DMS79 treated with DMSO at 0.1 percent for 48 hours (cell line): Measurements from ENCODE around the gene MFAP3L.
"Not testable (repeated sequence)": the region's sequence is repeated elsewhere in the genome, so short reads cannot be mapped to it uniquely, and the experiment has no call there.

ENCODE experiments used
- DNase-seq: peaks from one replicate; lab custom pipeline; 2025; lab: John Stamatoyannopoulos, UW

The MFAP3L gene

GRCh38 chr4:170026253-170027021, at the start of gene MFAP3L:
Gene MFAP3L, minus strand, starts transcription at chr4:170026395. Its CDS starts 20,518 bp downstream, at chr4:170005877.
- no peak for DNase-seq

GRCh38 chr4:170071196-170071595, 45.0 kb upstream of the MFAP3L start:
- no peak for DNase-seq

GRCh38 chr4:170068438-170069128, 42.4 kb upstream of the MFAP3L start:
- DNase-seq: no peak

GRCh38 chr4:170059421-170059820, 33.2 kb upstream of the MFAP3L start:
- DNase-seq: no peak

- no peak for DNase-seq
These were observed 32.6 kb upstream of the MFAP3L start for GRCh38 chr4:170058826-170059225.

- DNase-seq: no peak
These were observed 31.7 kb upstream of the MFAP3L start for GRCh38 chr4:170057866-170058265.

DNA sequence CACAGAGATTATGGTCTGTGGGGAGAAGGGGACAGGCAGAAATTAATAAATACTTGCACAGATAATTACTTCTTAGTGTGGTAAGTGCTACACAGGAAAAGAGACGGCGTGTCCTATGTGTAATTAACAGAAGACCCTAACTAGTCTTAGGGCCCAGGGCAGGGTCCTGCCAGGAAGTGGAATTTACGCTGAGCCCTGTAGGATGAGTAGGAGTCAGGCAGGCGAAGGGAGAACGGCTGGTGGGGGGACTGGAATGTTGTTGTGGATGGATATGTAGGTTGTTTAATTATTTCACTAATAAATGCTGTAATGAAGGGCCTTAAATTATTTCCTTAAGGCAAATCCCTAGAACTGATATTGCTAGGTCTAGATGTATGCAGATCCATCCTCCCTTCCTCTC, 26.7 kb upstream of the MFAP3L start:
- DNase-seq: no peak

GRCh38 chr4:170051402-170051801, 25.2 kb upstream of the MFAP3L start:
- no peak for DNase-seq

GRCh38 chr4:170049766-170050165, 23.6 kb upstream of the MFAP3L start:
- no peak for DNase-seq

GRCh38 chr4:170047771-170048354, 21.7 kb upstream of the MFAP3L start:
- peak; percentile 11 for DNase-seq

- not testable (repeated sequence) for DNase-seq
These were observed 20.0 kb upstream of the MFAP3L start for GRCh38 chr4:170046156-170046555.

DNA sequence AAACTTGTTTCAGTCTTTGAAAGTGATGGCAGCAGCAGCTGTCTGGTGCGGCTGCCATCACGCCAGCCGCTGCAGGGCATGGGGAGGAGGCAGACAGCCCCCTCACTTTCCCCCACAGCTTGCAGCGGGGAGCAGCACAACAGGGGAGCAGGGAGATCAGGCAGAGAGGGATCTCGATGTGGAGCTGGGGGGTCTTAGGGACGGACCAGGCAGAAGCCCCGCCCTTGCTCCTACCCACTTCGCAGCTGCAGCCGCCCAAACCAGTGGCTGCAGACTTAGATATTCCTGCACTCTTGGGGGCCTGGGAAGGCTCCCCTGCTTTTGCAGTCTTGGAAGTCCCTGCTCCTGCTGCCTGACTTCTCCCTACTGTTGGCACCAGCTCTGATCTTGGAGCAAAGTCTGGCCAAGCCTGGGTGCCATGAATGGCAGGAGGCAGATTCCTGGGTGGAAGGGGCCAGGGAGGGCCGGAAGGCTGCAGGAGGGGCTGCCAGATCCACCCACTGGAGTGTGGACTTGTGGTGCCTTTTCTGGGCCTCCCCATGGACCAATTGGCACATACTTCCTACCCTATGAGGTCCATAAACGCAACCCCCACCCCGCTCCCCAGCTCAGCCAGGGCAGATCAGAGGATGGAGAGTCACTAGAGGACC, 14.0 kb upstream of the MFAP3L start:
- no peak for DNase-seq

DNA sequence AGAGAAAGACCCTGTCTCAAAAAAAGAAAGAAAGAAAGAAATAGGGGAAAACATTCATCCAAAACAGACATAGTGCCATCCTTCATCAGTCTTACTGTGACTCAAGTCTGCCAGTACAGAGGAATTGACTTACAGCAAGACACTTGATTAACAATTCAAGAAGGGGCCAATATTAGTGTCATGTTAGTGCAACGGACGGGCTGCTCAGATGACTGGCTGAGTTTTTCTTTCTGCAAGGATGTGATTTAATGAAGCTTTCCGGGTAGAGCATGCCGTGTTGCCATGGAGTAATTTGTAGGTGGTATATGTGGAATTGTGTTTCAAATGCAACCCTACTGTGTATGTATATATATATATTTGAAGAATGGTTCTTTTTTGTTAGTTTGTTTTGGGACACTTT, 12.6 kb upstream of the MFAP3L start:
- no peak for DNase-seq

- no peak for DNase-seq
These were observed 12.0 kb upstream of the MFAP3L start for GRCh38 chr4:170038232-170038631.

DNA sequence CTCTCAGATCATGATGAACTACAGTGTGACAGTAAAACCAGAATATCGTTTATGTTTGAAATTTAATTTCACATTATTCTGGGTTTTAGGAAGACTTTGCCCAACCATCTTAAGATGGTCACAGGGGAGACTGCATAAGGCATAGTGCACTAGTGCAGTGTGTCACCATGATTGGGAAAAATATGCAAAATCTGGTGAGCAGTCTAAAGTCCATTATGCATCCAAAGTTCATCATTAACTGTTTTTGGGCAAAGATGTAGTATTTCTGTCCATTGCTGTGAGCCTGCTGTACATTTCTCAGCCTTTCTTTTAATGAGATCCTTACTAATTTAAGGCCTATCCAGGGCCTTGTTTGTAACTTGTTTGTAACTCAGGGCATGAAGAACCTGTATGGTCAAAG, 11.3 kb upstream of the MFAP3L start:
- DNase-seq: no peak

GRCh38 chr4:170035845-170036244, 9.7 kb upstream of the MFAP3L start:
- no peak for DNase-seq

DNA sequence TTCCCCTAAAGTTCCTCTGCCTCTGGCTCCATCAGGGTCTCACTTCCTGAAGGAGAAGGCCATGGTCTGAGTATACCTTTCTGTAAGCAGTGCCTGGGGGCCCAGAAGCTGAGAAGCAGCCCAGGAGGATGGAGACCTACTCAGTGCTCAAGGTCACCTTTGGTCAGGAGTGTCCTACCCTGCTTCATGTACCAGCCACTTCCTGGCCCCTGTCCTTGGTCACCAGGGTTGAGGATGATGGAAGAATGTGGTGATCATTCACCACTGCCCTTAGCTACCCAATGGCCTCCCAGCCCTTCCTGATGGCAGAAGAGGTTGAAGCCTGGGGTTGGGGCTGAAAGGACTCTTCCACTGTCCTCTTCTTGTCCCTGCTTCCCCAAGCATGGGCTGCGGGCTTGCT, 9.0 kb upstream of the MFAP3L start:
- DNase-seq: no peak

GRCh38 chr4:170033999-170034398, 7.8 kb upstream of the MFAP3L start:
- no peak for DNase-seq

DNA sequence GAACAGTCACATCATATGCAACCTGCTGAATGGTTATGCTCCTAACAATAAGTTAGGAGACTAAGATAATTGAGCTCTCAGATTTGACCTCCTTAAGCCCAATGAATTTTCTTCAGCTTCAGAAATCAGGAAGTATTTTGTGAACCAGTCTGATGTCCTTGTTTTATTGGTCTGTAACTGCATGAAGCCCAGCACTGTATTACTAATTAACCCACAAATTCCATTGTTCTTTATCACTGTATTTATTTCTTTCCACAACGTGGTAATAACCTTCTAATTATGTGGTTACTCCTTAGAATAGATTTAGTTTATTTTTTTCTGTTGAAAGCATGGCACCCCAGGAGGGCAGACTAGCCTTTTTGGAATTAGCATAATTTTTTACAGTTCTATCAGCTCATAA, 3.9 kb upstream of the MFAP3L start:
- no peak for DNase-seq

- peak; percentile 48 for DNase-seq
These were observed 1.1 kb upstream of the MFAP3L start for GRCh38 chr4:170027181-170027829.

DNA sequence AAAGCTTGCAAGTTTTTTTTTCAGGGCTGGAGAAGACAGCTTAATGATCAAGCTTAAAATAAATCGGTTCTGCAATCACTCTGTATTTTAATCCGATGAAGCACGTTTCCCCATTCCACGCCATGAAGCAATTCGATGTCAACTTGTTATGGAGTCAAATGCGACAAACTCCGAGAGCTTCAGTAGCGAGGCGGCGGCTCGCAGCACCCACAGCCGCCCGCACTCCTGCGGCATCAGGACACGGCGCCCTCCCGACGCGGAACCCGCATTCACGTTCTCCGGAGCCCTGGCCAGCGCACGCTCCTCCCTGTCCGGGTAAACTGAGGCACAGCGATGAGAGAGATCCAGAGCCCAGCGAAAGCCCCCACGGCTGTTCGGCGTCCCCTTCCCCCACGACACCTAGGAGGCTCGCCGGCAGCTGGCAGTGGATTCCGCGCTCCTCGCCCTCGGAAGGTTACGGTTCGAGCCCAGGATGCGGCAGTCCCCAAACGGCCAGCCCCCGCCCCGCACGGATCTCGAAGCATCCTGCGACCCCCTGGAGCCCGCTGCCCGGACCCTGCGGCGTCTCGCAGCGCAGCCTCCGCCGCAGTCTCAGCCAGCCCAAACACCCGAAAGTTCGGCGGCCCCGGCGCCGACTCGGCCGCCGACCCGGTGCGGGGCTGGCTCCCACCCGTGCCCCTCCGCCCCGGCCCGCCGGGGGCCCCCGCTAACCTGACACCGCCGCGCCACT, 507 bp downstream of the MFAP3L start:
- DNase-seq: no peak
